Mucosa of stomach (tissue), 1 donor: ENCODE measurements around the gene KIF5C.

Experiments
- H3K27me3 ChIP-seq: one replicate; pipeline ENCODE4 v1.7.0; 2013; ENCODE audit warnings: mild to moderate bottlenecking, low read length; ENCODE audit not compliant: control insufficient read depth, insufficient read depth
- H3K36me3 ChIP-seq: one replicate; pipeline ENCODE4 v1.7.0; 2013; ENCODE audit warnings: low read length; ENCODE audit not compliant: control insufficient read depth, insufficient read depth
- H3K4me1 ChIP-seq: one replicate; pipeline ENCODE4 v1.7.0; 2013; ENCODE audit warnings: mild to moderate bottlenecking, low read length; ENCODE audit not compliant: control insufficient read depth, insufficient read depth
- H3K4me3 ChIP-seq: one replicate; pipeline ENCODE4 v1.7.0; 2013; ENCODE audit warnings: low read length
- H3K9ac ChIP-seq: one replicate; pipeline ENCODE4 v1.7.0; 2013; ENCODE audit warnings: mild to moderate bottlenecking, low read length, moderate library complexity
- H3K9me3 ChIP-seq: one replicate; pipeline ENCODE4 v1.7.0; 2013; ENCODE audit warnings: mild to moderate bottlenecking, low read length, moderate library complexity; ENCODE audit not compliant: control insufficient read depth
- donor health status: Pancreatic carcinoma.

KIF5C gene

DNA sequence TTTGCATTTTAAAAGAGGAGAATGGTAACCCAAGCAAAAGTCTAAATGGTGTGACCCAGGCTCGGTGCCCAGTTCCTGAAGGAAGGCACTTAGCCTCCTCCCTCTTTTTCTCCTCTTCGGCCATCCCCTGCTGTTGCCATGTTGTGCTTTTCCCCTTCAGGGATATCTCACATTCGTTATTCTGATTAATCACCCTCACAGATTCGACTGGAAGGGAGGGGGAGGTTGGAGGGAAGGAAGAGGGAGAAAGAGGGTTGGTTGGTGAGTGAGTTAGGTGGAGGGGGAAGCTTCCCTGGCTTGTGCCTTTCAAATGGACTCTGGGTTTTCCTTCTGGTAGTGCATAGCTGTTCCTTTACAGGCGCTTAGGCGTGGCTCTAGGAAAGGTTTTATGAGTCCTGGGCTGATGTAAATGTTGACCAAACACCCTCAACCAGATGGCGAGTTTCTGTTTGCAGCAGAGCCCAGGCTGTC, 124.5 kb downstream of the KIF5C start:
- Histone ChIP-seq H3K36me3 (no peaks in the 10 kb centered on the region), H3K9ac (no peak overlapping the region), H3K4me3 (no peak overlapping the region), H3K4me1 (peaks cover 6% of the 10 kb centered on the region), H3K9me3 (no peaks in the 10 kb centered on the region), H3K27me3 (no peaks in the 10 kb centered on the region)

- H3K9me3 ChIP-seq: no peaks in the 10 kb centered on the region
Measured at GRCh38 chr2:149000158-149000938, 125.3 kb downstream of the KIF5C start.

DNA sequence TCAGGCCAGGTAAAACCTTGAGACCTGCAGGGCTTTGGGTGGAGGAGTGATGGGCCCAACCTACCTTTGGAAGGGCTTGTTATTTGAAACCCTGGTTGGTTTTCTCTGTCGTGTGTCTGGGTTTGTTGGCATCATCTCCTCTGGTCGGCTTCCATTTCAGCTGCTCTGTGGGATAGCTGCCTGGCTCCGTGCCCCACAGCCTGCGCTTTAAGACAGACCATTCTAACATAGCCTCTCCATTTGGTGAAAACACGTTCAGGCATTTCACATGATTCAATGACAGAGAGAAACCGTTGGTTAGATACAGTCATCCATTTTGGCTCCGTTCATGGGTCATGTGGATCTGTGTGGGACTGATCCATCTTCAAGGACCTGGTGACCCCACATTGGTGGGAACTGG, 126.5 kb downstream of the KIF5C start:
- no peak overlapping the region for H3K9ac ChIP-seq
- H3K36me3 ChIP-seq: no peaks in the 10 kb centered on the region
- H3K27me3 ChIP-seq: no peaks in the 10 kb centered on the region
- no peaks in the 10 kb centered on the region for H3K9me3 ChIP-seq
- no peak overlapping the region for H3K4me3 ChIP-seq
- peaks cover 6% of the 10 kb centered on the region for H3K4me1 ChIP-seq

More at GRCh38 chr2:149000158-149000938, 125.3 kb downstream of the KIF5C start:
- no peaks in the 10 kb centered on the region for H3K36me3 ChIP-seq
- H3K9ac ChIP-seq: no peak overlapping the region
- H3K27me3 ChIP-seq: no peaks in the 10 kb centered on the region
- peaks cover 6% of the 10 kb centered on the region for H3K4me1 ChIP-seq
- H3K4me3 ChIP-seq: no peak overlapping the region

DNA sequence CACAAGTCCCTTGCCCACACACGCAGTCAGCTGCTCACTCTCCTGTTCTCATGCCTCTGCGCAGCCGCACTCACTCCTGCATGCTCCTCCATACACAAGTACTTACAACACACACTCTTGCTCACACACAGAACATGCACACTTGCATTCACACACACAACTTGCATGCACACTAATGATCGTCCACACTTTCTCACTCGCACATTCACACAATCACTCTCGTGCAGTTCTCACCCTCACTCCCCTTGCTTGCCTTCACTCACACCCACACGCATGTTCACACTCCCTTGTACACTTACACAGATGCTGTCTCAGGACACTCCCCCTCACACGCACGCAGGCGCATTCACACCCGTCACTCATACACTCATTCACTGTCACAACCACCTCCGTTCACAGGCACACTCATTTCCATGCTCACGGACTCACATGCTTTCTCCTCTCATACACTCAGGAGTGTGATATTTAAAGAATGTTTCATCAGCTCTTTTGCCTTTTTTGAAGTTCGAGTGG, 127.4 kb downstream of the KIF5C start:
- H3K4me3 ChIP-seq: no peak overlapping the region
- H3K9me3 ChIP-seq: no peaks in the 10 kb centered on the region
- H3K36me3 ChIP-seq: no peaks in the 10 kb centered on the region
- no peak overlapping the region for H3K9ac ChIP-seq
- H3K4me1 ChIP-seq: peaks cover 6% of the 10 kb centered on the region
- H3K27me3 ChIP-seq: no peaks in the 10 kb centered on the region

- Histone ChIP-seq H3K27me3 (no peaks in the 10 kb centered on the region), H3K36me3 (no peaks in the 10 kb centered on the region), H3K4me3 (no peak overlapping the region), H3K9ac (no peak overlapping the region), H3K9me3 (no peaks in the 10 kb centered on the region), H3K4me1 (peaks cover 6% of the 10 kb centered on the region)
Measured at GRCh38 chr2:149002891-149003740, 128.1 kb downstream of the KIF5C start.

DNA sequence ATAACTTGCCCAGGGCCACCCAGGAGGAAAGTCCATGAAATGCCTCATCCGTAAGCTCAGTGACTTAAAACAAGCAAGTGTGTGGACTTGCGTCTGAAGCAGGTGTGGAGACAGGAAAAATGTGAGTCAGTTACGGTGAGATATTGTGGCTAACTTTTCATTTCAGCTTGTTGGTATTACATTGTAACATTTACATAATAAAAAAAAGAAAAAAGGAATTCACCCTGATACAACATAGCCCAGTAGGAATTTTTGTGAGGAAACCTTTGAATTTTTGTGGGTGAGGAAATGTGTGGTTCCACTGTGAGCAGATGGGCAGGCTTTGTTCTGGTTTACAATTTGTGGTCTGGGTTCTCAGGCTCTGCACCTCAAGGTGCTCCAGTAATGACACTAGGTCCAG, 129.8 kb downstream of the KIF5C start:
- no peaks in the 10 kb centered on the region for H3K9me3 ChIP-seq
- no peak overlapping the region for H3K4me3 ChIP-seq
- no peaks in the 10 kb centered on the region for H3K36me3 ChIP-seq
- peaks cover 2% of the 10 kb centered on the region for H3K4me1 ChIP-seq
- no peaks in the 10 kb centered on the region for H3K27me3 ChIP-seq
- H3K9ac ChIP-seq: no peak overlapping the region

DNA sequence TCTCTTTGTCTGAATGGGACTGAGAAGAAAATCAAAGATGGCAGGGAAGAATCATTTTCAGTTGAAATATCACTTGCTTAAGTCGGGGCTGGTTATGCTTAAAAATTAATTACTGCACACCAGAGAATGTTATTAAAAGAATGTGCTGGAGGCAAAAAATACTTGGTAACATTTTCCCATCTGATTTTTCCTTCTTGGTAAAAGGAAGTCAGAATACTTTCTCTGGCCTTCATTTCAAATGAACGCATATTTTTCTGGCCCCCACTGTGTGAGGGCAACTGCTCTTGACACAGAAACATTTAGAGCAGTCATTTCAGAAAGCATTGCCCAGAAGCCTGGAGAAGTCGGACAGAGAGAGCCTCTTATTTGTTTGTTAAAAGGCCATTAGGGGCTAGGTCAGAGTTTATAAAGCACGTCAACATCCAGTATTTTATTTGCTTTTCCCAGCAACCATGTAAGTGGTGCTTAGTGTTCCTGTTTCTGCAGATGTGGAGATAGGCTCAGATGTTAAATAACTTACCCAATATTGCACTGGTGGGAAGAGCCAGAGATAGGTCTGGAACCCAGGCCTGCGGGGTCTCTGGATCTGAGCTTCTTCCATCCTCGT, 130.5 kb downstream of the KIF5C start:
- Histone ChIP-seq H3K4me3 (no peak overlapping the region), H3K4me1 (no peaks in the 10 kb centered on the region), H3K36me3 (no peaks in the 10 kb centered on the region), H3K9me3 (no peaks in the 10 kb centered on the region), H3K9ac (no peak overlapping the region), H3K27me3 (no peaks in the 10 kb centered on the region)

DNA sequence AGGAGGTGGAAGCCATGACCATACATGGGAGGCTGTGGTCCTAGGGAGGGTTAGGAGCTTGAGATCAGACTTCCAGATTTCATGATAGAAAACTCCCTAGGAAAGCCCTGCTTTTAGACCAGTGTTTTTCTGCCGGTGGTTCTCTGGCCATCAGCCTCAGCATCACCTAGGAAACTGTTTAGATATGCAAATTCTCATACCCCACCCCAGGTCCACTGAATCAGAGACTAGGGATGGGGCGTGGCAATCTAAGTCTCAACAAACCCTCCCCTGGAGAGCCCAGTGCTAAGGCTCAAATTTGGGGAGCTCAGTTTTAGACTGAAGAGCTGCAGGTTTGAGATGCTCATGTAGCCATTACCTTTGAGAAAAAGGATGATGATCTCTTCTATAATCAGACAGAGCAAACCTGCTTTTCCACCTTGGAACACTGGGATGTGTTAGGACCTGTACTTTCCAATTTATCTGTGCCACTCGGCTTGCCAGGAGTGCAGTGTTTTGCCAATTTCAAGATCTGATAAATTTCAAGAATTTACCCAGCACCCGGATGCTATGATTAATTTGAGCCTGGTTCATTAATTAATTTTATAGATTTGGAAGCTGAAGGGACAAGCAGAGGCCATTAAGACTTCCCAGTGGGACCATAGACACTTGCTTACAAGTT, 132.0 kb downstream of the KIF5C start:
- H3K27me3 ChIP-seq: no peaks in the 10 kb centered on the region
- no peak overlapping the region for H3K4me3 ChIP-seq
- no peaks in the 10 kb centered on the region for H3K9me3 ChIP-seq
- no peaks in the 10 kb centered on the region for H3K36me3 ChIP-seq
- H3K9ac ChIP-seq: no peak overlapping the region
- H3K4me1 ChIP-seq: no peaks in the 10 kb centered on the region

DNA sequence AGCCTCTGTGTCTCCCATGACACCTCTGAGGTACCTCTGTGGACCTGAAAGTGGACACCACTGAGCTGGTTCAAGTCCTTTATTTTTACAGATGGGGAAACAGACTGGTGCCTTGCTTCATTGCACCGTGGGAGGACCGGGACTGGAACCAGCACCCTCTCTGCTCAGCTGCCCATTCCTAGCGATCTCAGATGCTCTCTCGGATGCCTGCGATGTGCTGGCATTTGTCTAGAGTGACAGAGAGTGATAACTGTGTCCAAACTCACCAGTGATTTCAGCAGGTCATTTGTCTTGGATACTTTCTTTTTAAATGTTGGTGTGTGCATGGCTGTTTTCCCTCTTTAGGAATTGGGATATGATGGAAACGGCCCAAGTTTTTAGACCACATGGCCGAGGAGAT, 133.4 kb downstream of the KIF5C start:
- Histone ChIP-seq H3K4me1 (no peaks in the 10 kb centered on the region), H3K4me3 (no peak overlapping the region), H3K36me3 (no peaks in the 10 kb centered on the region), H3K9me3 (no peaks in the 10 kb centered on the region), H3K27me3 (no peaks in the 10 kb centered on the region), H3K9ac (no peak overlapping the region)

GRCh38 chr2:149009576-149010461, 134.8 kb downstream of the KIF5C start:
- Histone ChIP-seq H3K9ac (no peak overlapping the region), H3K27me3 (no peaks in the 10 kb centered on the region), H3K4me1 (no peaks in the 10 kb centered on the region), H3K36me3 (no peaks in the 10 kb centered on the region), H3K9me3 (no peaks in the 10 kb centered on the region), H3K4me3 (no peak overlapping the region)

- Histone ChIP-seq H3K9me3 (no peaks in the 10 kb centered on the region), H3K4me3 (no peak overlapping the region), H3K4me1 (no peaks in the 10 kb centered on the region), H3K27me3 (no peaks in the 10 kb centered on the region), H3K36me3 (no peaks in the 10 kb centered on the region), H3K9ac (no peak overlapping the region)
Measured at GRCh38 chr2:149012545-149012944, 137.5 kb downstream of the KIF5C start.
